ENCODE measurements around the gene DSG4.

DNA sequence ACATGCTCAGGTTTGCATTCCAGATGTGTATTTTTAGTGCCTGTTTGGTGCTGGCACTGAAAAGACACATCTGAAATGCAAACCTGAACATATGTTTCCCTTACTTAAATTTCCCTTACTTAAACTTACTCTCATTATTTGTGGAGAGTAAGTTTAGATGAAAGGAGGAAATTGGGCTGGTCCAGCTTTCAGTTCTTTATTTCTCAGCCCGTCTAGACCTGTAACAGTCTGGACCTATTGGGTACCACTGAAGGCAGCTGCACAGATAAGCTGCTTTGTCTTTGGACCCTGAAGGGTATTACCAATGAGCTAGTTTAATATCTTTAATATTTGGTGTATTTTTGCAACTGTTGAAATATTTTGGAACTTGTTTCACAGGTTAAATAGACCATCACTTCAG lies 54.0 kb downstream of the DSG4 start:
- no peak for TF ChIP-seq POLR2A (IDR thresholded peaks at IDR 0.05)
- TF ChIP-seq, protein P1, sequence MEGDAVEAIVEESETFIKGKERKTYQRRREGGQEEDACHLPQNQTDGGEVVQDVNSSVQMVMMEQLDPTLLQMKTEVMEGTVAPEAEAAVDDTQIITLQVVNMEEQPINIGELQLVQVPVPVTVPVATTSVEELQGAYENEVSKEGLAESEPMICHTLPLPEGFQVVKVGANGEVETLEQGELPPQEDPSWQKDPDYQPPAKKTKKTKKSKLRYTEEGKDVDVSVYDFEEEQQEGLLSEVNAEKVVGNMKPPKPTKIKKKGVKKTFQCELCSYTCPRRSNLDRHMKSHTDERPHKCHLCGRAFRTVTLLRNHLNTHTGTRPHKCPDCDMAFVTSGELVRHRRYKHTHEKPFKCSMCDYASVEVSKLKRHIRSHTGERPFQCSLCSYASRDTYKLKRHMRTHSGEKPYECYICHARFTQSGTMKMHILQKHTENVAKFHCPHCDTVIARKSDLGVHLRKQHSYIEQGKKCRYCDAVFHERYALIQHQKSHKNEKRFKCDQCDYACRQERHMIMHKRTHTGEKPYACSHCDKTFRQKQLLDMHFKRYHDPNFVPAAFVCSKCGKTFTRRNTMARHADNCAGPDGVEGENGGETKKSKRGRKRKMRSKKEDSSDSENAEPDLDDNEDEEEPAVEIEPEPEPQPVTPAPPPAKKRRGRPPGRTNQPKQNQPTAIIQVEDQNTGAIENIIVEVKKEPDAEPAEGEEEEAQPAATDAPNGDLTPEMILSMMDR (IDR thresholded peaks at IDR 0.05), result no peak
